GM11168 (cell line): ENCODE results near the gene PRR15L.
"Not testable (repeated sequence)": the region's sequence is repeated elsewhere in the genome, so short reads cannot be mapped to it uniquely, and the experiment has no call there.

ENCODE experiments used
- in situ Hi-C: fragments of 300-500 bp; cut with MboI; formaldehyde crosslinking; loops from one replicate; pipeline ENCODE4 v1.12.0; 2022; ENCODE audit warnings: low sequenced_read_pairs; ENCODE audit not compliant: unreplicated experiment

The PRR15L gene

GRCh38 chr17:47989700-47990099 lies 32.0 kb upstream of the PRR15L start:
- in situ Hi-C loops: no loop called here

GRCh38 chr17:47989159-47989558 lies 31.5 kb upstream of the PRR15L start:
- in situ Hi-C loops: no loop called here

GRCh38 chr17:47988445-47988844 lies 30.8 kb upstream of the PRR15L start:
- in situ Hi-C loops: not testable (repeated sequence)

- in situ Hi-C loops: no loop called here
Measured at GRCh38 chr17:47987240-47987835, 29.7 kb upstream of the PRR15L start.

- in situ Hi-C loops: no loop called here
Measured at GRCh38 chr17:47986520-47986919, 28.8 kb upstream of the PRR15L start.

- in situ Hi-C loops: no loop called here
Measured at GRCh38 chr17:47983492-47984223, 26.0 kb upstream of the PRR15L start.

GRCh38 chr17:47982645-47983390 lies 25.1 kb upstream of the PRR15L start:
- in situ Hi-C loops: no loop called here

GRCh38 chr17:47982091-47982617 lies 24.5 kb upstream of the PRR15L start:
- in situ Hi-C loops: no loop called here

- in situ Hi-C loops: no loop called here
Measured at GRCh38 chr17:47981462-47981861, 23.8 kb upstream of the PRR15L start.

- in situ Hi-C loops: no loop called here
Measured at GRCh38 chr17:47980541-47980940, 22.9 kb upstream of the PRR15L start.

GRCh38 chr17:47978324-47978723 lies 20.6 kb upstream of the PRR15L start:
- in situ Hi-C loops: loop anchor here (5.0 kb wide), 1 partner anchor 34 kb away; no protein-coding TSS in a partner anchor

- in situ Hi-C loops: loop anchor here (5.0 kb wide), 1 partner anchor 36 kb away; no protein-coding TSS in a partner anchor
Measured at GRCh38 chr17:47975823-47976205, 18.1 kb upstream of the PRR15L start.

GRCh38 chr17:47975189-47975822 lies 17.6 kb upstream of the PRR15L start:
- in situ Hi-C loops: loop anchor here (5.0 kb wide), 1 partner anchor 37 kb away; no protein-coding TSS in a partner anchor

- in situ Hi-C loops: no loop called here
Measured at GRCh38 chr17:47973541-47973940, 15.9 kb upstream of the PRR15L start.

- in situ Hi-C loops: no loop called here
Measured at GRCh38 chr17:47970725-47971499, 13.2 kb upstream of the PRR15L start, which contains the start of gene CDK5RAP3. Gene CDK5RAP3, plus strand, starts transcription at chr17:47971113. Its CDS starts 34 bp downstream, at chr17:47971147.

- in situ Hi-C loops: no loop called here
Measured at GRCh38 chr17:47969930-47970724, 12.4 kb upstream of the PRR15L start.

- in situ Hi-C loops: no loop called here
Measured at GRCh38 chr17:47968836-47969235, 11.2 kb upstream of the PRR15L start.

GRCh38 chr17:47967607-47968252 lies 10.0 kb upstream of the PRR15L start:
- in situ Hi-C loops: no loop called here
